T-helper 2 cell treated with Interferon-gamma antibody and Interleukin-4, amounts not matched to agents 5 μg/mL and 100 μg/mL, for 36 hours (primary cell): ENCODE results near the gene PLCH2.

Source experiments
- DNase-seq: peaks from one replicate; pipeline ENCODE4 v3.0.0; 2021; ENCODE audit warnings: low spot score
- H3K27ac Mint-ChIP-seq: one replicate; pipeline ENCODE4 v1.8.0; 2021; ENCODE audit warnings: mild to moderate bottlenecking, mixed read lengths
- H3K27me3 Mint-ChIP-seq: one replicate; pipeline ENCODE4 v1.8.0; 2021; ENCODE audit warnings: low read depth, mixed read lengths
- H3K36me3 Mint-ChIP-seq: one replicate; pipeline ENCODE4 v1.8.0; 2021; ENCODE audit warnings: low read depth, mixed read lengths
- H3K4me1 Mint-ChIP-seq: one replicate; pipeline ENCODE4 v1.8.0; 2021; ENCODE audit warnings: low read depth, mixed read lengths
- H3K4me3 Mint-ChIP-seq: one replicate; pipeline ENCODE4 v1.8.0; 2022; ENCODE audit warnings: mild to moderate bottlenecking, moderate library complexity, mixed read lengths
- H3K9me3 Mint-ChIP-seq: one replicate; pipeline ENCODE4 v1.8.0; 2021; ENCODE audit warnings: mixed read lengths

PLCH2 gene

DNA sequence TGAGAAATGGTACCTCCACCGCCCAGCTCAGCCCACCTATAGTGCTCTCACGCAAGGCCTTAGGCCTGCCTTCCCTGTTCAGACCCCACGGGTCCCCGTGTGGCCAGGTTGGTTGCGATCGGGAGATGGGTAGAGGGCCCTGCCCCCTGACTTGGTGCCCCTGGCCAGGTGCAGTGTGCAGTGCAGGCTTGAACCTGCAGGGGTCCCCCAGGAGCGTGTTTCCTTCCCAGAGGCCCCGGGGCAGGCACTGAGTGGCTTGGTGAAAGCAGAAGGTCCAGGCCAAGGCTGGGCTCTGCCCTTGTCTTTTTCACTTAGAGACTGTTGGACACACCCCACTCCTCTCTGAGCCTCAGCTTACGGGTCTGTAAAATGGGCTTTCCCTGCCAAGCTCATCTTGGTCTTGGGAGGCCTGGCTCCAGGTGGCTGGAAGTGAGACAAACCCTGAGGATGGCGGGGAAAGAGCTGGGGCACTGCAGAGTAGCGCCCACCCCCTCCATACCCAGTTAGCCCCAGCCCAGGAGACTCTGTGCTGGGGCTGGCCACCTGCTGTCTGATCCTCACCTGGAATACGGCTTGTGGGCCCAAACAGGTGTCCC, 63.3 kb downstream of the PLCH2 start:
- no peak for DNase-seq
- H3K27me3 Mint-ChIP-seq, result peaks cover 17% of the 10 kb centered on the region
- H3K4me1 Mint-ChIP-seq, result no peaks in the 10 kb centered on the region
- H3K9me3 Mint-ChIP-seq, result no peaks in the 10 kb centered on the region
- H3K4me3 Mint-ChIP-seq, result no peak overlapping the region
- no peak overlapping the region for H3K27ac Mint-ChIP-seq
- H3K36me3 Mint-ChIP-seq, result no peaks in the 10 kb centered on the region

DNA sequence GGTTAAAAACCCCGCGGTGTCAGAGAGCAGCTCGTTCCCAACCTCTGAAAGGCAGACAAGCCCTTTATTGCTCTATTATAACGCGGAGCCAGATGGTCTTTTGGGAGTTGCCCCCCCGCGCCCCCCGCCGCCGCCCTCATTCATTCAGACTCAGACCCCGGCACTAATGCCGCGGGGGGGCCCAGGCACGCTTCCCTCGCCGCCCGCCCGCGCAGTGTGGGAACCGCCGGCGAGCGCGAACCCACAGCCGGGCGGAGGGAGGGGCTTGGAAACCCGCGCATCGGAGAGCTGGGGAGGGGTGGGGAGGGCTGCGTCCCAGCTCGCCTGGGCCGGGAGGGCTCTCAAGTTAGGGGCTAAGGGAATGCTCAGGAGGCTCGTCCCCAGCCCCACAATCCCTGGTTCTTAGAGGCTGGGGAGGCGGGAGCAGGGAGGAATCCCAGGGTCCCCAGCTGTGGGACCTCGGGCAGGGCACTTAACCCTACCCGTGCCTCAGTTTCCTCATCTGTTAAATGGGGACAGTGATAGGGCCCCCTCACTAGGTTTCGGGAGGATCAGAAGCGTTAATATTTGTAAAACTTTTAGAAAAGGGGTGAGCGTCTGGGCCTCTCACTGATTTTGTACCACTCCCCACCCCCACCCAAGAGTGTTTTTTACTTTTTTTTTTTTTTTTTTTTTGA, 64.9 kb downstream of the PLCH2 start:
- Mint-ChIP-seq H3K9me3 (no peaks in the 10 kb centered on the region), H3K27ac (no peak overlapping the region), H3K27me3 (peaks cover 13% of the 10 kb centered on the region), H3K4me1 (no peaks in the 10 kb centered on the region), H3K4me3 (no peak overlapping the region), H3K36me3 (no peaks in the 10 kb centered on the region)
- DNase-seq, result no peak

GRCh38 chr1:2541619-2542245, 65.6 kb downstream of the PLCH2 start:
- Mint-ChIP-seq H3K27ac (no peak overlapping the region), H3K9me3 (no peaks in the 10 kb centered on the region), H3K36me3 (no peaks in the 10 kb centered on the region), H3K4me1 (no peaks in the 10 kb centered on the region), H3K27me3 (peaks cover 9% of the 10 kb centered on the region), H3K4me3 (no peak overlapping the region)
- no peak for DNase-seq

DNA sequence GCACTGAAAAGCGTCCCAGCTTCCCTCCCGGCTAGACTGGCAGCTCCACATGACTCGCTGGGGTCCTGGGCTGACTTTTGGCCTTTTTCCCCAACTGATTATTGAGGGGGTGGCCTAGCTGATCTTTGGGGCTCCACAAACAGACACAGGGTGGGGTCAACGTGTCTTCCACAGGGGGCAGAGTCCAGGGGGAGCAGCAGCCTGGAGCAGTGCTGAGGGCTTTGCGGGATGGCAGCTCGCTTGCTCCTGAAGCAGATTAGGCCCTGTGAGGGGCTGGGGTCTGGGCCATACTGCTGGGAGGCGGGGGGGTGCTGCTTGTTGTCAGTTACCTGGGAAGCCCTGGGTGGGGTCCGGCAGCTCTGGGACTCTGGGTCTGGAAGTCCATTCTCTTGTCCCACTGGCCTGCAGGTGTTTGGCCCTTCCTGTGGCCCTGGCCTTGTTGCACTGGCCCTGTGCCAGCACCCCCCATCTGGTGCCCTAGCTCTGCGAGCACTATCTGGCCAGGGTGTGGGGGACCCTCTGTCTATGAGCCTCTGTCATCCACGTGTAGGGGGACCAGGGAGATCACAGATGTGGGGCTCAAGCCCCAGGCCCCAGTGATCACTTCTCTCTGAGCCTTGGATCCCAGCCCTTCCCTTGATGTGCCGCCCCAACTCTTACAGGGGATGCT, 66.3 kb downstream of the PLCH2 start:
- Mint-ChIP-seq H3K36me3 (no peaks in the 10 kb centered on the region), H3K9me3 (no peaks in the 10 kb centered on the region), H3K27ac (no peak overlapping the region), H3K27me3 (peaks cover 7% of the 10 kb centered on the region), H3K4me1 (no peaks in the 10 kb centered on the region), H3K4me3 (no peak overlapping the region)
- DNase-seq, result no peak

- Mint-ChIP-seq H3K9me3 (no peaks in the 10 kb centered on the region), H3K4me1 (peaks cover 7% of the 10 kb centered on the region), H3K4me3 (no peak overlapping the region), H3K27ac (no peak overlapping the region), H3K36me3 (no peaks in the 10 kb centered on the region), H3K27me3 (peaks cover 7% of the 10 kb centered on the region)
- DNase-seq, result no peak
Observed at GRCh38 chr1:2543543-2544092, 67.5 kb downstream of the PLCH2 start.

GRCh38 chr1:2544093-2544874, 68.2 kb downstream of the PLCH2 start:
- no peaks in the 10 kb centered on the region for H3K9me3 Mint-ChIP-seq
- H3K4me1 Mint-ChIP-seq, result peaks cover 11% of the 10 kb centered on the region
- H3K27ac Mint-ChIP-seq, result no peak overlapping the region
- peaks cover 7% of the 10 kb centered on the region for H3K27me3 Mint-ChIP-seq
- H3K4me3 Mint-ChIP-seq, result no peak overlapping the region
- H3K36me3 Mint-ChIP-seq, result no peaks in the 10 kb centered on the region
- no peak for DNase-seq

DNA sequence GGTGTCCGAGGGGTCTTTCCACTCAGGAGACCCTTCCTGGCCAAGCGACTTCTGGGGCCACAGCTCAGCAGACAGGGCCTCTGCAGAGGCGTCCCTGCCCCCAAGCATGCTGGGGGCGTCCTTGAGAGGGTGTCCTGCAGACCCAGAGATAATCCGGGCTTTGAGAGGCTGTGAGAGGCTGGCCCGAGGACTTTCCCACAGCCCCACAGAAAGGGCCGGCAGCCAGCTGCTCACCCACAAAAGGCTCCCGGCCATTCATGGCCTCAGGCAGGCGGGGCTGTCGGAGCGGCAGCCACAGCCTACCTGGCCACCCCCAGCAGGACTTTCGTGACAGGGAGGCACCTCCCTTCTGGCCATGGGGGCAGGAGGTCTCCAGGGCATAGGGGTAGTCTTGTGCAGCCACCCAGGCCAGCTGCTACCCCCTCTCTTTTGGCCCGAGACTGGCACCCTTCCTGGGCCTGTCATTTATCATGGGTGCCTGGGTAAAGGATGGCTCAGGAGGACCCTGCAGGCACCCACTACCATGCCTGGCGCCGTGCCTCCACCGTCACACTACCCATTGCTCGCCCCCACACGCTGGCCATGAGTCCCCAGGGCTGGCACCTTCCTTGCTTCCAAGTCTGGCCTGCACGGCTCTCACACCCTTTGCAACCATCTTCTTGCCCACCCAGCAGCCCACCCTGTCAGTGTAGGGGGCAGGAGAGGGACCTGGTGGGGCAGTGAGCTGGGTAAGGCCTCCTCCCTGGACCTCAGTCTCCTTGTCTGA, 69.0 kb downstream of the PLCH2 start:
- Mint-ChIP-seq H3K27me3 (peaks cover 7% of the 10 kb centered on the region), H3K36me3 (peaks cover 2% of the 10 kb centered on the region), H3K4me3 (no peak overlapping the region), H3K9me3 (no peaks in the 10 kb centered on the region), H3K4me1 (peaks cover 13% of the 10 kb centered on the region), H3K27ac (no peak overlapping the region)
- no peak for DNase-seq

- Mint-ChIP-seq H3K4me1 (peaks cover 13% of the 10 kb centered on the region), H3K9me3 (no peaks in the 10 kb centered on the region), H3K4me3 (peak overlapping the region; percentile 87), H3K36me3 (peaks cover 4% of the 10 kb centered on the region), H3K27me3 (peaks cover 7% of the 10 kb centered on the region), H3K27ac (peak overlapping the region; percentile 95)
- DNase-seq, result peak; percentile 88
Observed at GRCh38 chr1:2545754-2546514, 69.8 kb downstream of the PLCH2 start.

DNA sequence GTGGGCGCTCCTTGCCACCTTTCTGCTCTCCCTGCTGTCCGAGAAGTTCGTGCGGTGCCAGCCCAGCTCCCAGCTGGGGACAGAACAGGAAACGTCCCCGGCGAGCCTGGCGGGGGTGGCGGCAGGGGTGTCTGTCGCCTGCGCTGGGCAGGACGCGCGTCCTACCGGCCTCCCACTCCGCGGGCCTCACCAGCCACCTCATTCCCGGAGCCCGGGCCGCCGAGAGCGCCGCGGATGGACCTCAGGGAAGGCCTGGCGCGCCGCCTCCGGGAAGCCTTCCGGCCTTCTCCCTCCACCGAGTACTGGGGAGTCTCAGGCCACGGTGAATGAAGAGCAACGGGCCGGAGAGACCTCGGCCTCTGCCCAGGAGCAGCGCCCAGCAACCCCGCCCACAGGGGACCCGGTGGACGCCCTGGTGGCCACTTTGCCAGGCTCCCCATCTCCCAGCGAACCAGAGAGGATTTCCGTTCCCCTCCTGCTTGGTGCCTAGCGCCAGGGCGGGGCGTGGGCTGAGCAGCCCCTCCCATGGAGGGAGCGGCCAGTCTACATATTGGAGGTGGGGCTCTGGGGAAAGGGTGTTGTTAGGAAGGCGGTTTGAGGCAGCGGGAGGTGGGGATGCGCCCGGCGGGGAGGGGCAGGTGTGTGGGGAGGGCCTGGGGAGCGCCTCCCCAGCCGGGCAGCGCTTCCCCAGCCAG, 70.6 kb downstream of the PLCH2 start:
- DNase-seq, result peak; percentile 87
- Mint-ChIP-seq H3K27me3 (peaks cover 4% of the 10 kb centered on the region), H3K4me3 (peak overlapping the region; percentile 87), H3K4me1 (peaks cover 13% of the 10 kb centered on the region), H3K9me3 (no peaks in the 10 kb centered on the region), H3K27ac (peak overlapping the region; percentile 95), H3K36me3 (peaks cover 6% of the 10 kb centered on the region)

DNA sequence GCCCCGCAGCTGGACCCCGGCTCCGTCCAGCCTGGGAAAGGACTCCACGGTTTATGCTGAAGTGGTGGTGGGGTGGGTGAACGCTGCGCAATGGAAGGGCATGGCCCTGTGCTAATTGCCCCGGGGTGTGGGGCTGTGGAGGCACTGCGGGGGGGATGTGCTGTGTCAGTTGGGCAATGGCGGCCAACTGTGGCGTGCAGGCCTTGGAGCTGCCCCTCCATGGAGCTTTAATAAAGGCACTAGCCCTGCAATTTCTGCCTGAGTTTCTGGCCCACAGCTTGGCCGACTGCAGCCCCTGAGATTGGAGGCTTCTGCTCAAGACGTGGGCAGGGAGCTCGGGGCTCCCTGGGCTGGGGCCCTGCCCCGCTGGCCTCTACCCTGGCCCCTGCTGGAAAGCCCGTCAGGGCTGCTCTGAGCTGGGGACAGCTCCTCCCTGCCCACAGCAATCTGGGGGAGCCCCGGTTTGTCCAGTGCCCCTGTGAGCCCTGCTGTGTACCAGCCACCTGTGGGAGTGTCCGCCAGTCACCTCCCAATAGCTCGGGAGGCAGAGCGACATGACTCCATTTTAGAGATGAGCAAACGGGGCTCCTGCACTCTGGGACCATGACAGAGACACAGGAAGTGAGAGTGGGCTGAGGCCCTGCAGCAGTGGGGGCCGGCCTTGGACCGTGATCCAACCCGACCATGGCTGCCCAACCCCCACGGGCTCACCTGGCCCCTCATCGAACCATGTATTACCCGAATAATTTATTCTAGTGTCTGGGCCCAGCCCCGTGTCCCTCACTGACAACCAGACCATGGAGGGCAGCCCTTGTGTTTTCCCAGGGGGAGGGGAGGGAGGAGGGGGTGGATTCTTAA, 71.3 kb downstream of the PLCH2 start:
- Mint-ChIP-seq H3K36me3 (peaks cover 6% of the 10 kb centered on the region), H3K27ac (peak overlapping the region; percentile 95), H3K4me3 (peak overlapping the region; percentile 87), H3K9me3 (no peaks in the 10 kb centered on the region), H3K4me1 (peaks cover 13% of the 10 kb centered on the region), H3K27me3 (no peaks in the 10 kb centered on the region)
- DNase-seq, result peak; percentile 69

GRCh38 chr1:2548068-2548589, 72.0 kb downstream of the PLCH2 start:
- H3K9me3 Mint-ChIP-seq, result no peaks in the 10 kb centered on the region
- no peaks in the 10 kb centered on the region for H3K27me3 Mint-ChIP-seq
- H3K4me1 Mint-ChIP-seq, result peaks cover 13% of the 10 kb centered on the region
- peak overlapping the region; percentile 95 for H3K27ac Mint-ChIP-seq
- peak overlapping the region; percentile 87 for H3K4me3 Mint-ChIP-seq
- DNase-seq, result peak; percentile 79
- H3K36me3 Mint-ChIP-seq, result peaks cover 6% of the 10 kb centered on the region
